ENCODE measurements around the gene ABHD2. TPM values are rescaled to one million over a fixed set of nuclear protein-coding genes. Genes with fewer than 3 reads are reported as not detected.

Gene ABHD2
- total RNA-seq, 4 donors from 2014 or later: 49.8 to 82.3 (median 72.1) TPM

GRCh38 chr15:89155656-89156055 lies 67.4 kb downstream of the ABHD2 start:
- Histone ChIP-seq H3K36me3 (peaks cover 16 to 81% (median 50%) of the 10 kb centered on the region in 4 donors), H3K27me3 (no peaks in the 10 kb centered on the region)
- intact Hi-C loops (cut with DNase I): no loop called here

GRCh38 chr15:89157061-89157460 lies 68.8 kb downstream of the ABHD2 start:
- DNase-seq (ENCODE audit: extremely low spot score): no peak
- no peaks in the 10 kb centered on the region for H3K9me3 ChIP-seq
- H3K4me1 ChIP-seq: peaks cover 8 to 15% (median 10%) of the 10 kb centered on the region in 4 donors
- no peaks in the 10 kb centered on the region for H3K27me3 ChIP-seq
- no peak overlapping the region for H3K4me3 ChIP-seq
- TF ChIP-seq EP300 (IDR thresholded peaks at IDR 0.05) (no peak), CTCF (IDR thresholded peaks at IDR 0.05) (no peak), POLR2A (IDR thresholded peaks at IDR 0.05; ENCODE audit: low read depth) (no peak), POLR2AphosphoS5 (IDR thresholded peaks at IDR 0.05) (no peak)
- H3K36me3 ChIP-seq: peaks cover 11 to 84% (median 42%) of the 10 kb centered on the region in 4 donors
- 95% methylated on average over 1 of the region's 1 CpG for WGBS
- no peak overlapping the region for H3K27ac ChIP-seq (replicated peaks in 1 of 4)
- intact Hi-C loops (cut with DNase I): no loop called here

More at GRCh38 chr15:89155656-89156055, 67.4 kb downstream of the ABHD2 start:
- WGBS: 90% methylated on average over 6 of the region's 6 CpGs
- H3K9me3 ChIP-seq: no peaks in the 10 kb centered on the region
- H3K4me3 ChIP-seq: no peak overlapping the region
- TF ChIP-seq POLR2A (IDR thresholded peaks at IDR 0.05; ENCODE audit: low read depth) (no peak), POLR2AphosphoS5 (IDR thresholded peaks at IDR 0.05) (no peak), EP300 (IDR thresholded peaks at IDR 0.05) (no peak), CTCF (IDR thresholded peaks at IDR 0.05) (no peak)
- DNase-seq (ENCODE audit: extremely low spot score): no peak
- no peak overlapping the region for H3K27ac ChIP-seq (replicated peaks in 1 of 4)
- H3K4me1 ChIP-seq: peaks cover 4 to 10% (median 8%) of the 10 kb centered on the region in 4 donors

- intact Hi-C loops (cut with DNase I): no loop called here
- Histone ChIP-seq H3K4me1 (peaks cover 8 to 23% (median 14%) of the 10 kb centered on the region in 4 donors), H3K4me3 (no peak overlapping the region), H3K27ac (replicated peaks in 1 of 4) (no peak overlapping the region), H3K9me3 (no peaks in the 10 kb centered on the region), H3K27me3 (no peaks in the 10 kb centered on the region), H3K36me3 (peaks cover 9 to 79% (median 33%) of the 10 kb centered on the region in 4 donors)
- no peak for TF ChIP-seq POLR2AphosphoS5 (IDR thresholded peaks at IDR 0.05)
- TF ChIP-seq POLR2A (IDR thresholded peaks at IDR 0.05; ENCODE audit: low read depth): no peak
- no peak for TF ChIP-seq EP300 (IDR thresholded peaks at IDR 0.05)
- no peak for TF ChIP-seq CTCF (IDR thresholded peaks at IDR 0.05)
- 79% methylated on average over 4 of the region's 4 CpGs for WGBS
- DNase-seq (ENCODE audit: extremely low spot score): no peak
These were observed 69.8 kb downstream of the ABHD2 start for GRCh38 chr15:89157918-89158564.

GRCh38 chr15:89161666-89162065 lies 73.4 kb downstream of the ABHD2 start:
- DNase-seq (ENCODE audit: extremely low spot score): no peak
- peaks cover 33 to 47% (median 40%) of the 10 kb centered on the region in 4 donors for H3K4me1 ChIP-seq
- WGBS: 71% methylated on average over 3 of the region's 3 CpGs
- H3K9me3 ChIP-seq: no peaks in the 10 kb centered on the region
- intact Hi-C loops (cut with DNase I): no loop called here
- H3K4me3 ChIP-seq: no peak overlapping the region
- TF ChIP-seq CTCF (IDR thresholded peaks at IDR 0.05) (no peak), POLR2A (IDR thresholded peaks at IDR 0.05; ENCODE audit: low read depth) (no peak), EP300 (IDR thresholded peaks at IDR 0.05) (no peak), POLR2AphosphoS5 (IDR thresholded peaks at IDR 0.05) (no peak)
- no peak overlapping the region for H3K27ac ChIP-seq (replicated peaks in 1 of 4)
- H3K36me3 ChIP-seq: peaks cover 0 to 47% (median 14%) of the 10 kb centered on the region in 4 donors
- no peaks in the 10 kb centered on the region for H3K27me3 ChIP-seq

Data from esophagus muscularis mucosa (tissue), 4 donors.